M059J (cell line): Measurements from ENCODE around the gene TYMP. TPM values are rescaled to one million over a fixed set of nuclear protein-coding genes. Genes with fewer than 3 reads are reported as not detected.

Experiments used
- DNase-seq: peaks from one replicate; pipeline ENCODE4 v3.0.0-alpha.2; 2012; ENCODE audit warnings: low read depth
- total RNA-seq: library from RNA; depleted of rRNA; stranded (reverse); fragments of >200 nt; shearing (Covaris generic); gene quantifications from 2 replicates; pipeline ENCODE4 v1.2.3, GENCODE V29; 2014

Gene TYMP
- total RNA-seq, 1 experiment from 2014 or later, result 23.7 TPM

- DNase-seq, result no peak
These were observed 33.8 kb upstream of the TYMP start for GRCh38 chr22:50563413-50564160.

GRCh38 chr22:50562523-50563412 lies 33.0 kb upstream of the TYMP start, which contains the start of gene SYCE3:
SYCE3 (minus strand) TSS chr22:50562919; CDS start chr22:50556405, 6,514 bp downstream.
- peak; percentile 89 for DNase-seq

GRCh38 chr22:50561401-50562358 lies 31.9 kb upstream of the TYMP start:
- no peak for DNase-seq

- no peak for DNase-seq
These were observed 30.2 kb upstream of the TYMP start for GRCh38 chr22:50560034-50560433.

- DNase-seq, result no peak
These were observed 26.9 kb upstream of the TYMP start for GRCh38 chr22:50556703-50557102.

GRCh38 chr22:50553310-50553709 lies 23.5 kb upstream of the TYMP start:
- DNase-seq, result no peak

GRCh38 chr22:50551160-50551752 lies 21.4 kb upstream of the TYMP start:
- no peak for DNase-seq

- DNase-seq, result no peak
These were observed 20.6 kb upstream of the TYMP start for GRCh38 chr22:50550395-50550794.

GRCh38 chr22:50548921-50549790 lies 19.3 kb upstream of the TYMP start:
- no peak for DNase-seq

GRCh38 chr22:50548040-50548920 lies 18.5 kb upstream of the TYMP start:
- no peak for DNase-seq

- DNase-seq, result no peak
These were observed 17.6 kb upstream of the TYMP start for GRCh38 chr22:50547263-50547985.

- no peak for DNase-seq
These were observed 16.8 kb upstream of the TYMP start for GRCh38 chr22:50546326-50547262.

GRCh38 chr22:50545522-50546325 lies 15.9 kb upstream of the TYMP start, which contains the start of gene KLHDC7B:
KLHDC7B (plus strand) TSS chr22:50545899; CDS start chr22:50546244, 345 bp downstream.
- DNase-seq, result no peak

GRCh38 chr22:50544746-50545253 lies 15.0 kb upstream of the TYMP start:
- DNase-seq, result no peak

GRCh38 chr22:50544078-50544745 lies 14.4 kb upstream of the TYMP start:
- DNase-seq, result peak; percentile 73
